T47D (cell line): ENCODE results near the gene TACC2.
"Not testable (repeated sequence)": the region's sequence is repeated elsewhere in the genome, so short reads cannot be mapped to it uniquely, and the experiment has no call there.

Experiments used
- DNase-seq, 2 experiments: peaks; one replicate each; pipeline versions ENCODE4 v3.0.0 to v3.0.0-alpha.2; 2011 to 2012; ENCODE audit warnings: low read depth in 1 of 2, low spot score in 1 of 2
- JUND ChIP-seq: IDR thresholded peaks from 2 replicates; pipeline ENCODE4 v1.6.1; 2012; ENCODE audit warnings: low read depth
- in situ Hi-C: cut with HindIII; loops from 2 replicates; pipeline ENCODE4 v1.10.0; 2016; ENCODE audit warnings: low sequenced_read_pairs, low pct_unique_long_range_greater_than_20kb

Gene TACC2

GRCh38 chr10:122199070-122199469 lies 210.1 kb downstream of the TACC2 start:
- in situ Hi-C loops = no loop called here
- TF ChIP-seq JUND = no peak
- no peak for DNase-seq

- no peak for DNase-seq
- TF ChIP-seq JUND = no peak
- in situ Hi-C loops = no loop called here
Observed at GRCh38 chr10:122199689-122200088, 210.7 kb downstream of the TACC2 start.

GRCh38 chr10:122201401-122201800 lies 212.4 kb downstream of the TACC2 start:
- in situ Hi-C loops = no loop called here
- no peak for DNase-seq
- TF ChIP-seq JUND = no peak

- in situ Hi-C loops, DNase-seq: not testable (repeated sequence)
Observed at GRCh38 chr10:122203180-122203579, 214.2 kb downstream of the TACC2 start.

- DNase-seq = no peak
- no peak for TF ChIP-seq JUND
- in situ Hi-C loops = no loop called here
Observed at GRCh38 chr10:122204691-122205489, 215.9 kb downstream of the TACC2 start.

- no peak for TF ChIP-seq JUND
- in situ Hi-C loops = no loop called here
- no peak for DNase-seq
Observed at GRCh38 chr10:122206471-122207065, 217.6 kb downstream of the TACC2 start.

GRCh38 chr10:122207163-122207562 lies 218.2 kb downstream of the TACC2 start:
- in situ Hi-C loops = no loop called here
- no peak for DNase-seq
- TF ChIP-seq JUND = no peak

GRCh38 chr10:122207596-122207995 lies 218.6 kb downstream of the TACC2 start:
- no peak for TF ChIP-seq JUND
- DNase-seq = no peak
- in situ Hi-C loops = no loop called here

GRCh38 chr10:122208571-122209430 lies 219.8 kb downstream of the TACC2 start:
- no peak for TF ChIP-seq JUND
- no peak for DNase-seq
- in situ Hi-C loops = no loop called here

- in situ Hi-C loops = no loop called here
- TF ChIP-seq JUND = no peak
- no peak for DNase-seq
Observed at GRCh38 chr10:122210481-122211265, 221.7 kb downstream of the TACC2 start.

- DNase-seq = no peak
- in situ Hi-C loops = no loop called here
- TF ChIP-seq JUND = no peak
Observed at GRCh38 chr10:122213364-122213763, 224.4 kb downstream of the TACC2 start.

- in situ Hi-C loops = no loop called here
- peak in 1 of 2 experiments; percentile 22 for DNase-seq
- no peak for TF ChIP-seq JUND
Observed at GRCh38 chr10:122213766-122214165, 224.8 kb downstream of the TACC2 start.
